OCI-LY7 (cell line): ENCODE results near the gene SERINC2.

ENCODE experiments used
- CTCF ChIP-seq: fragments of 200-600 bp; sonication (generic); conservative IDR thresholded peaks from 2 replicates; pipeline ENCODE4 v1.5.1; 2014; ENCODE audit warnings: mild to moderate bottlenecking, antibody characterized with exemption, low read length, moderate library complexity, mixed read lengths
- EZH2phosphoT487 ChIP-seq: fragments of 200-600 bp; sonication (generic); IDR thresholded peaks from 2 replicates; pipeline ENCODE4 v1.6.1; 2018; ENCODE audit warnings: low read depth, borderline replicate concordance, mild to moderate bottlenecking, mixed run types, antibody characterized with exemption, low read length, moderate library complexity, mixed read lengths

- no peak for TF ChIP-seq CTCF
- TF ChIP-seq EZH2phosphoT487: no peak
Measured at GRCh38 chr1:31393463-31393862, 19.6 kb upstream of the SERINC2 start.
